HG03565 (cell line): ENCODE results near the gene TSPAN3.

Experiments used
- ATAC-seq: cut with Tn5 transposase; IDR thresholded peaks from one replicate; pipeline ENCODE4 v1.9.1; 2021; ENCODE audit warnings: mild to moderate bottlenecking, moderate library complexity; ENCODE audit not compliant: unreplicated experiment

The TSPAN3 gene

GRCh38 chr15:77070495-77071304 lies at the start of gene TSPAN3:
TSPAN3 (minus strand) TSS chr15:77071109; CDS start chr15:77070954, 155 bp downstream.
- peak; percentile 84 for ATAC-seq

- no peak for ATAC-seq
Observed at GRCh38 chr15:77120576-77120975, 49.7 kb upstream of the TSPAN3 start.

- no peak for ATAC-seq
Observed at GRCh38 chr15:77119446-77119845, 48.5 kb upstream of the TSPAN3 start.

GRCh38 chr15:77118882-77119321 lies 48.0 kb upstream of the TSPAN3 start:
- no peak for ATAC-seq

- no peak for ATAC-seq
Observed at GRCh38 chr15:77115179-77115578, 44.3 kb upstream of the TSPAN3 start.

- no peak for ATAC-seq
Observed at GRCh38 chr15:77112838-77113504, 42.1 kb upstream of the TSPAN3 start.

- no peak for ATAC-seq
Observed at GRCh38 chr15:77111789-77112188, 40.9 kb upstream of the TSPAN3 start.

GRCh38 chr15:77107531-77108355 lies 36.8 kb upstream of the TSPAN3 start:
- no peak for ATAC-seq

GRCh38 chr15:77107068-77107467 lies 36.2 kb upstream of the TSPAN3 start:
- ATAC-seq: no peak

- no peak for ATAC-seq
Observed at GRCh38 chr15:77104155-77104554, 33.2 kb upstream of the TSPAN3 start.

- no peak for ATAC-seq
Observed at GRCh38 chr15:77099741-77100463, 29.0 kb upstream of the TSPAN3 start.

GRCh38 chr15:77098572-77098971 lies 27.7 kb upstream of the TSPAN3 start:
- no peak for ATAC-seq

GRCh38 chr15:77097921-77098320 lies 27.0 kb upstream of the TSPAN3 start:
- ATAC-seq: no peak

GRCh38 chr15:77097248-77097721 lies 26.4 kb upstream of the TSPAN3 start:
- no peak for ATAC-seq

GRCh38 chr15:77096541-77096940 lies 25.6 kb upstream of the TSPAN3 start:
- no peak for ATAC-seq

GRCh38 chr15:77096138-77096537 lies 25.2 kb upstream of the TSPAN3 start:
- ATAC-seq: no peak

GRCh38 chr15:77094397-77095030 lies 23.6 kb upstream of the TSPAN3 start:
- ATAC-seq: no peak

- ATAC-seq: no peak
Observed at GRCh38 chr15:77093436-77093835, 22.5 kb upstream of the TSPAN3 start.

- no peak for ATAC-seq
Observed at GRCh38 chr15:77091097-77091496, 20.2 kb upstream of the TSPAN3 start.

- ATAC-seq: no peak
Observed at GRCh38 chr15:77087213-77087612, 16.3 kb upstream of the TSPAN3 start.
